Measurements from ENCODE around the gene GPATCH11.

DNA sequence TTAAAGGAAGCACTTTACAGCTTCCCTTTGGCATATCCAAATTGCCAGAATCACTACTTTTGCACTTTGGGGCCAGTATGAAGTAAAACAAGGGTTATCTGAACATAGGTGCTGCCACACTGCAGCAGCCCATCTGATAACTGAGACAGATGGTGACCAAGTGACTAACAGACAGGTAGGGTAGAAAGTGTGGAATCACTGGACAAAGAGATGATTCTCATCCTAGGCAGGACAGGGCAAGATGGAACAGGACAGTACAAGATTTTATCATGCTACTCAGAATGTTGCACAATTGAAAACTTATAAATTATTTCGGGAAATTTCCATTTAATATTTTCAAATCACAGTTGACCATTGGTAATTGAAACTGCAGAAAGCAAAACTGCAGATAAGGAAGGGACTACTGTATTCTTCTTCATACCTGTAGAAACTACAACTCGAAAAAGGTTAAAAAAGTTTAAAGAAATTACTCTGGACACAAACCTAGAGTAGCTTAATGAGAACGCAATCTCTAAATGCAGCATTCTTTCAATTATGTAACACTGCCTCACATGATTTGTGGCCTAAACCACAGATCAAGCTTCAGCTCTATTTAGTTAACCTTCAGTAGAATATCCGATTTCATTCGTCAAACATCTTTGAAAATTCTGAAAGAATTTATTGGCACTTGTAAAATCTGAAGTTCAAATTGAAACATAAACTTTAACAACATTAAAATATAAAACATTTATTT lies 31.6 kb upstream of the GPATCH11 start:
- TF ChIP-seq CTCF (conservative IDR thresholded peaks at IDR 0.05 in 1 of 2, IDR thresholded peaks at IDR 0.05 in 1 of 2; ENCODE audit: extremely low read depth in 1 of 2, insufficient read depth in 1 of 2, low read depth in 1 of 2, low read length in 2 of 2), result no peak
- no peak for TF ChIP-seq EZH2 (IDR thresholded peaks at IDR 0.05; ENCODE audit: borderline replicate concordance, low read length)

Measured in mammary epithelial cell (primary cell).